K562 (cell line): ENCODE results near the gene CSF1. TPM values are rescaled to one million over a fixed set of nuclear protein-coding genes. Genes with fewer than 3 reads are reported as not detected.
A peak's percentile ranks its signal among the peaks of the same experiment; 100 is the strongest.

Experiments
- ATAC-seq: fragments of 200-7000 bp; cut with Tn5 transposase; 3 replicates; pipeline ENCODE4 v1.9.1; 2020; ENCODE audit warnings: moderate library complexity
- BruUV-seq: library from RNA; stranded (reverse); fragments of 400-500 nt; replicated peaks from 2 replicates; lab custom pipeline; 2021; lab: Mats Ljungman, UMichigan
- CTCF ChIA-PET: fragments of 300-600 bp; formaldehyde crosslinking; extraction: SDS; loops from one replicate; lab custom pipeline; 2021; ENCODE audit warnings: low intra/inter-chr PET ratio; lab: Yijun Ruan, JAX
- POLR2A ChIA-PET: fragments of 300-600, 350-650 bp; sonication (Branson Sonifier 250); formaldehyde crosslinking; extraction: SDS; loops from one replicate; lab custom pipeline; 2021; ENCODE audit warnings: antibody characterized with exemption, inconsistent platforms; lab: Yijun Ruan, JAX
- DNase-seq, 4 experiments: peaks; one replicate each; pipeline versions ENCODE4 v3.0.0 to v3.0.0-alpha.2; 2011 to 2018; ENCODE audit warnings: low spot score in 3 of 4, mixed read lengths in 3 of 4; ENCODE audit errors: extremely low read depth in 1 of 4
- FAIRE-seq: peaks from 2 replicates; lab custom pipeline; 2011; peaks lifted over from hg19 to GRCh38; lab: Jason Lieb, UNC
- H2AFZ ChIP-seq: 2 replicates; pipeline ENCODE4 v1.6.0; 2011; ENCODE audit warnings: low read depth, low read length, control low read depth, inconsistent platforms
- H3K27ac ChIP-seq: fragments of 200-600 bp; 3 replicates; pipeline ENCODE4 v1.8.0; 2011; ENCODE audit warnings: low read depth, mild to moderate bottlenecking, control low read depth, inconsistent platforms, low read length, moderate library complexity, mixed read lengths; ENCODE audit errors: extremely low read depth
- H3K27me3 ChIP-seq, 2 experiments: fragments of 300-600 bp in 1 of 2; 2 replicates in 1 of 2; 3 replicates in 1 of 2; pipeline versions ENCODE4 v1.6.0 to v1.8.0; 2011; ENCODE audit warnings: inconsistent platforms in 2 of 2, low read length in 2 of 2, mild to moderate bottlenecking in 1 of 2, mixed read lengths in 1 of 2, moderate library complexity in 1 of 2; ENCODE audit not compliant: control insufficient read depth in 2 of 2, insufficient read depth in 2 of 2
- H3K36me3 ChIP-seq: fragments of 300-600 bp; 3 replicates; pipeline ENCODE4 v1.8.0; 2011; ENCODE audit warnings: mild to moderate bottlenecking, low read length, inconsistent platforms; ENCODE audit not compliant: control insufficient read depth, insufficient read depth
- H3K4me1 ChIP-seq, 2 experiments: fragments of 200-600 bp in 1 of 2; replicated peaks in 1 of 2; 2 replicates in 1 of 2; 3 replicates in 1 of 2; pipeline versions ENCODE4 v1.5.1 to v1.8.0; 2011; ENCODE audit warnings: inconsistent platforms in 2 of 2, low read length in 2 of 2, mild to moderate bottlenecking in 1 of 2, mixed read lengths in 1 of 2, moderate library complexity in 1 of 2; ENCODE audit not compliant: control insufficient read depth in 2 of 2, insufficient read depth in 2 of 2
- H3K4me2 ChIP-seq: 2 replicates; pipeline ENCODE4 v1.6.1; 2011; ENCODE audit warnings: low read length, control low read depth, inconsistent platforms, mixed read lengths; ENCODE audit not compliant: insufficient read depth
- H3K4me3 ChIP-seq: fragments of 200-600 bp; sonication (generic), shearing (Covaris generic); 2 replicates; pipeline ENCODE4 v1.5.1; 2016; ENCODE audit warnings: control low read depth, inconsistent platforms
- H3K79me2 ChIP-seq: fragments of 200-600 bp; 3 replicates; pipeline ENCODE4 v1.8.0; 2011; ENCODE audit warnings: low read length, inconsistent platforms; ENCODE audit not compliant: control insufficient read depth, insufficient read depth
- H3K9ac ChIP-seq, 2 experiments: 2 replicates each; pipeline versions ENCODE4 v1.6.0 to v1.6.1; 2011; ENCODE audit warnings: low read depth in 2 of 2, low read length in 2 of 2, control low read depth in 1 of 2, inconsistent platforms in 1 of 2, mild to moderate bottlenecking in 1 of 2, mixed read lengths in 1 of 2; ENCODE audit not compliant: insufficient read depth in 1 of 2
- H3K9me1 ChIP-seq: one replicate; pipeline ENCODE4 v1.6.0; 2011; ENCODE audit warnings: inconsistent platforms, mild to moderate bottlenecking, low read length, moderate library complexity; ENCODE audit not compliant: control insufficient read depth, insufficient read depth
- H3K9me3 ChIP-seq: replicated peaks from 2 replicates; pipeline ENCODE4 v1.5.1; 2011; ENCODE audit warnings: low read depth, low read length, inconsistent platforms; ENCODE audit not compliant: control insufficient read depth, insufficient read depth
- H4K20me1 ChIP-seq: replicated peaks from 2 replicates; pipeline ENCODE4 v1.6.1; 2011; ENCODE audit warnings: low read length, inconsistent platforms, mixed read lengths; ENCODE audit not compliant: control insufficient read depth, insufficient read depth
- CEBPG ChIP-seq, 3 experiments: fragments of 200-800 bp in 1 of 3; sonication (Bioruptor generic) in 1 of 3; sonication (generic) in 1 of 3; formaldehyde crosslinking in 1 of 3; IDR thresholded peaks in 2 of 3; conservative IDR thresholded peaks in 1 of 3; 2 replicates each; pipeline versions ENCODE4 v1.6.1 to v1.8.0; 2016 to 2022; ENCODE audit warnings: missing compliant biosample characterization in 2 of 3, missing genetic modification characterization in 2 of 3, mild to moderate bottlenecking in 1 of 3, missing genetic modification reagents in 1 of 3
- WGBS: fragments of 100-300 bp; shearing (Covaris generic); methylation state at CpG from one replicate; pipeline ENCODE4 v1.1.6; 2016; ENCODE audit warnings: low coverage, mixed read lengths; ENCODE audit not compliant: insufficient coverage; ENCODE audit errors: missing lambda C conversion rate; 5-methylcytosine and 5-hydroxymethylcytosine counted together
- in situ Hi-C: fragments of 300-500 bp; cut with MboI; formaldehyde crosslinking; loops from 4 replicates; pipeline ENCODE4 v1.15.0; 2018; ENCODE audit warnings: inconsistent platforms, mixed read lengths
- intact Hi-C: fragments of 100-400 bp; cut with micrococcal nuclease; formaldehyde crosslinking; loops from 2 replicates; pipeline ENCODE4 v1.14.2; 2022
- polyA plus RNA-seq, 8 experiments: library from polyadenylated mRNA; depleted of rRNA in 4 of 8; stranded (reverse) in 5 of 8; unstranded in 3 of 8; fragments of >200 nt; fragmentation: Nextera tagmentation in 2 of 8; fragmentation: Illumina TruSeq in 1 of 8; extraction: Ambion mirVana in 2 of 8; extraction: Trizol in 1 of 8; gene quantifications; 2 replicates each; pipeline versions ENCODE4 v1.2.1 to v1.2.3, GENCODE V29; 2011 to 2014; ENCODE audit warnings: inconsistent platforms in 1 of 8, missing spikeins in 1 of 8
- total RNA-seq, 7 experiments: library from RNA; depleted of rRNA in 6 of 7; stranded (reverse); fragments of >200 nt in 6 of 7; fragmentation: Illumina TruSeq in 2 of 7; extraction: Trizol in 2 of 7; gene quantifications; 2 replicates each; pipeline versions ENCODE4 v1.2.1 to v1.2.3, GENCODE V29; 2011 to 2021; ENCODE audit warnings: low replicate concordance in 1 of 7
- TF ChIP-seq, protein P1 (sequence below), 2 experiments: fragments of 450-650 bp in 1 of 2; sonication (generic) in 1 of 2; formaldehyde crosslinking in 1 of 2; IDR thresholded peaks in 1 of 2; conservative IDR thresholded peaks in 1 of 2; 2 replicates each; pipeline versions ENCODE4 v1.6.1 to v1.8.1; 2016 to 2023; ENCODE audit warnings: mild to moderate bottlenecking in 2 of 2, moderate library complexity in 2 of 2, inconsistent platforms in 1 of 2, missing genetic modification reagents in 1 of 2
- TF ChIP-seq, protein P2 (sequence below): IDR thresholded peaks from 3 replicates; pipeline ENCODE4 v1.6.1; 2011; ENCODE audit warnings: borderline replicate concordance, mild to moderate bottlenecking; ENCODE audit not compliant: insufficient read length, insufficient read depth

Gene CSF1
- total and polyA plus RNA-seq, 9 of the 15 experiments (the other 6 are each of a cell fraction or from before 2014, with no cell fraction given): 0.18 to 11.8 (median 2.8) TPM

DNA sequence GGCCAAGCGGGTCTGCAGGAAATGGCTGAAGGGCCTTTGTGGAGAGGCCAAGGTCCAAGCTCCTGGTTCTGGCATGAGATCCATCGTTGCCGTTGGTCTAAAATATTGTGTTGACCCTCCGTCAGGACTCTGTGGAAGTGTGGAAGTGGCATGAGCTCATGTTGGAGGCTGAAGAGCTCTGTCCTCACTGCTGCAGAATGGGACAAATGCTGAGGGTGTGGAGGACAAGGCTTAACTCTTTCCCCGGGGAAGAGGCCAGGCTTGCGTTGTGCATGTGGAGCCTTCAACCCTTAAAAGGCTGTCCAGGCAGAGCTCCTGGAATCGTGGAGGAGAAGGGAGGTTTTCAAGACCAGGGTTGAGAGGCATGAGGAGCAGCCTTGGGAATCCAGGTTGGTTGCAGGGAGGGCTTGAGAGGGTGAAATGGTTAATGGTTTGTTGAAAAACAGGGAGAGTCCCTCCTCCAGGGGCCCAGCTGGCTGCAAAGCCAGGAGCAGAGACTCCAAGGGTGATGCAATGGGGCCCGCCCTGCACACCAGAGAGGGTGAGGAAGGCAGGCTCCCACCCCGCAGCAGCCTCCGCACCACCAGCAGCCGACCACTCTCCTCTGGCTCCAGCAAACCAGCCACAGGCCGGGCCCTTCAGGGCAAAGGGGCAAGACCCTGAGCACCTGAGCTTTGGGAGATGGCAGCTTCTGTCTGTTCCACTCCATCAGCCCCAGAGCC lies 67.2 kb downstream of the CSF1 start:
- H3K9me3 ChIP-seq: 0 out of 2 replicates have a peak, but pooled peaks cover 3% of the 10 kb centered on the region
- peak overlapping the region; percentile 20; the same call in 1 of the 2 replicates for H2AFZ ChIP-seq
- 74% methylated on average over 12 of the region's 12 CpGs for WGBS
- H3K36me3 ChIP-seq: no peaks in the 10 kb centered on the region
- ATAC-seq (no peak), DNase-seq (no peak), FAIRE-seq (no peak)
- peaks cover 21 to 24% of the 10 kb centered on the region in 2 experiments for H3K4me1 ChIP-seq
- no peaks in the 10 kb centered on the region for H4K20me1 ChIP-seq
- no peak overlapping the region for H3K4me2 ChIP-seq
- no peak overlapping the region for H3K4me3 ChIP-seq
- H3K27ac ChIP-seq: no peak overlapping the region; the same call in 2 of the 3 replicates
- no peaks in the 10 kb centered on the region for H3K9me1 ChIP-seq
- BruUV-seq: no TSS peak
- ChIA-PET POLR2A (interaction anchor here (0.6 to 2.1 kb wide), 5 partner anchors 10 to 493 kb away, joined by 3 to 10 read pairs (median 3); no protein-coding TSS in a partner anchor), CTCF (no interaction called here)
- TF ChIP-seq, protein P1, sequence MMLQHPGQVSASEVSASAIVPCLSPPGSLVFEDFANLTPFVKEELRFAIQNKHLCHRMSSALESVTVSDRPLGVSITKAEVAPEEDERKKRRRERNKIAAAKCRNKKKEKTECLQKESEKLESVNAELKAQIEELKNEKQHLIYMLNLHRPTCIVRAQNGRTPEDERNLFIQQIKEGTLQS (IDR thresholded peaks at IDR 0.05): peak; percentile 68
- TF ChIP-seq, protein P1 (CRISPR knock-in tag; conservative IDR thresholded peaks at IDR 0.05): no peak
- TF ChIP-seq, protein P2, sequence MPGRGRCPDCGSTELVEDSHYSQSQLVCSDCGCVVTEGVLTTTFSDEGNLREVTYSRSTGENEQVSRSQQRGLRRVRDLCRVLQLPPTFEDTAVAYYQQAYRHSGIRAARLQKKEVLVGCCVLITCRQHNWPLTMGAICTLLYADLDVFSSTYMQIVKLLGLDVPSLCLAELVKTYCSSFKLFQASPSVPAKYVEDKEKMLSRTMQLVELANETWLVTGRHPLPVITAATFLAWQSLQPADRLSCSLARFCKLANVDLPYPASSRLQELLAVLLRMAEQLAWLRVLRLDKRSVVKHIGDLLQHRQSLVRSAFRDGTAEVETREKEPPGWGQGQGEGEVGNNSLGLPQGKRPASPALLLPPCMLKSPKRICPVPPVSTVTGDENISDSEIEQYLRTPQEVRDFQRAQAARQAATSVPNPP: no peak
- TF ChIP-seq CEBPG (CRISPR knock-in tag; IDR thresholded peaks at IDR 0.05): peak; percentile 68
- peak; percentile 47 to 52 for TF ChIP-seq CEBPG (tag; conservative IDR thresholded peaks at IDR 0.05 in 1 of 2, IDR thresholded peaks at IDR 0.05 in 1 of 2)
- H3K79me2 ChIP-seq: no peaks in the 10 kb centered on the region
- H3K27me3 ChIP-seq: no peaks in the 10 kb centered on the region
- in situ Hi-C loops (no loop called here), intact Hi-C loops (no loop called here)
- no peak overlapping the region for H3K9ac ChIP-seq
